ENCODE measurements around the gene SEC24C.
"Not testable (repeated sequence)": the region's sequence is repeated elsewhere in the genome, so short reads cannot be mapped to it uniquely, and the experiment has no call there.

The SEC24C gene, protein sequence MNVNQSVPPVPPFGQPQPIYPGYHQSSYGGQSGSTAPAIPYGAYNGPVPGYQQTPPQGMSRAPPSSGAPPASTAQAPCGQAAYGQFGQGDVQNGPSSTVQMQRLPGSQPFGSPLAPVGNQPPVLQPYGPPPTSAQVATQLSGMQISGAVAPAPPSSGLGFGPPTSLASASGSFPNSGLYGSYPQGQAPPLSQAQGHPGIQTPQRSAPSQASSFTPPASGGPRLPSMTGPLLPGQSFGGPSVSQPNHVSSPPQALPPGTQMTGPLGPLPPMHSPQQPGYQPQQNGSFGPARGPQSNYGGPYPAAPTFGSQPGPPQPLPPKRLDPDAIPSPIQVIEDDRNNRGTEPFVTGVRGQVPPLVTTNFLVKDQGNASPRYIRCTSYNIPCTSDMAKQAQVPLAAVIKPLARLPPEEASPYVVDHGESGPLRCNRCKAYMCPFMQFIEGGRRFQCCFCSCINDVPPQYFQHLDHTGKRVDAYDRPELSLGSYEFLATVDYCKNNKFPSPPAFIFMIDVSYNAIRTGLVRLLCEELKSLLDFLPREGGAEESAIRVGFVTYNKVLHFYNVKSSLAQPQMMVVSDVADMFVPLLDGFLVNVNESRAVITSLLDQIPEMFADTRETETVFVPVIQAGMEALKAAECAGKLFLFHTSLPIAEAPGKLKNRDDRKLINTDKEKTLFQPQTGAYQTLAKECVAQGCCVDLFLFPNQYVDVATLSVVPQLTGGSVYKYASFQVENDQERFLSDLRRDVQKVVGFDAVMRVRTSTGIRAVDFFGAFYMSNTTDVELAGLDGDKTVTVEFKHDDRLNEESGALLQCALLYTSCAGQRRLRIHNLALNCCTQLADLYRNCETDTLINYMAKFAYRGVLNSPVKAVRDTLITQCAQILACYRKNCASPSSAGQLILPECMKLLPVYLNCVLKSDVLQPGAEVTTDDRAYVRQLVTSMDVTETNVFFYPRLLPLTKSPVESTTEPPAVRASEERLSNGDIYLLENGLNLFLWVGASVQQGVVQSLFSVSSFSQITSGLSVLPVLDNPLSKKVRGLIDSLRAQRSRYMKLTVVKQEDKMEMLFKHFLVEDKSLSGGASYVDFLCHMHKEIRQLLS

DNA sequence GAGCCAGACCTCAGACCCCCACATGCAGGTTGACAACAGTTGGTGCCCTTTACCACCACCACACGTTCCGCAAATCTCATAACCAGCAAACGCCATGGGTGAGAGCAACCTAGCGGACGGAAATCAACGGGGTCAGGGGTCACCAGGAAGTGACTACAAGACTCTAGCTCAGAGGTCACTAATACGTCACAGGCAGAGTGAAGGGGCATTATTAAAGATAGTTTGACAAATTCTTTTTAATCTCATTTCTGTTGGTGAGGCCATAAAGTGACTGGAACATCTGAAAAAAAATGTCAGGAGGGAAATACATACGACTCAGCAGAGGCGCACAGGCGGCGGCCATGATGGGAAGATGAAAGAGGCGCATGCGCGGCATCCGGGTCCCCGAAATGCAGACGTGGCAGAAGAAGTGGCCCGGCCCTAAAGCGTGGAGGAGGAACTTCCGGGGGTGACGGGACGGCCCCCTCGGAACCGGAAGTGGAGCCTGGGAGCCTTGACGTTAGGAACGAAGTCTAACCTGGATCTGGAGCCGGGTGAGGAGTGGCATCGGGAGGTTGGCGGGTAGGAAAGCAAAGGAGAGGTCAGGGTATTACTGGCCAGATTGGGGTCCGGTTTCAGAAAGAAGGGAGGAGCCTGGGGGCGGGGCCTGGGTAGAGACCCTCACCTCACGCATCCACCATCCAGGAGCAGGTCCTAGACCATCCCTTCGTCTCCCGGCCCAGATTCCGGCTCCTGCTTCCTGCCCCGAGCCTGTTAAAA lies at the start of gene SEC24C:
TSS of gene SEC24C (plus strand) at position 468 of the 759 bp plus-strand sequence. CDS start 2,461 bp downstream, outside the sequence.
- DNase-seq (ENCODE audit: low read depth, low spot score), result peak; percentile 97

DNA sequence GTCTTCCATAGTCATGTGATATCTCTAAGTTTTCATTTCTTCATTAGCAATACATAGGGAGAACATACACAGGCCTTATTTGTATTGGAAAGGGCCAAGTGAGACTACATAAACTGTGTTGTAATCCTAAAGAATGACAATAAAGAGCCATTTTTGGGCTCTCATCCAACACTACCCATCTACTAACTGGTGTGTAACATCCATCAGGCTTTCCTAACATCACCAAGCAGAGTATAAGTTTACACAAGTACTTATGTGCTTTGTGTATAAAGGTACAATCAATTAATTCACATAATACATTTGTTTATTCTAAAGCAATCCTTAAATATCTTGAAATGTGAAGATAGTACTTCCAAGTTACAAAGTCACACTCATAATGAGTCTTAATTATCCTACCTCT lies 48.9 kb upstream of the SEC24C start:
- DNase-seq (ENCODE audit: low read depth, low spot score), result not testable (repeated sequence)

DNA sequence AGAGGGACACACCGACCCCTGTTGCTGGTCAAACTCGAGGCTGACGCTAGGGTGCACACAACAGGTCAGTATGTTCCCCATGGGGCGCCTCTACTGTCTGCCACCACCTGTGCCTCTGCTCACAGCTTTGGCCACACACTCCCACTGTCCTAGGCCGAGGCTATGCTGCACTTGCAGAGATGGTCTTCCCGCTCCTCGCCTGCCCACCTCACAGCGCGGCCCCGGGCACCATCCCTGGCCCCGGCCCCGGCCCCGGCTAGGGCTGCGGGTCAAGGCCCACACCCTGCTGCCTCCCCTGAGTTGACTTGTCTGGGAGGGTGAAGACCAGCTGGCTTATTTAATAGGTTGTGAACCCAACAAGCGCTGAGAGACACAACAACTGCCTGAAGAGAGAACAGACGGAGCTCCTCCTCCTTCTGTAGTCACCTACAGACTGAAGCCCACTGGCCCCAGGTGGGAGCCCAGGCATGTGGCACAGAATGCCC lies 46.5 kb upstream of the SEC24C start, which contains the start of gene AGAP5:
TSS of gene AGAP5 (minus strand) at position 435 of the 485 bp plus-strand sequence. CDS start at position 81, 354 bp downstream.
- not testable (repeated sequence) for DNase-seq (ENCODE audit: low read depth, low spot score)

DNA sequence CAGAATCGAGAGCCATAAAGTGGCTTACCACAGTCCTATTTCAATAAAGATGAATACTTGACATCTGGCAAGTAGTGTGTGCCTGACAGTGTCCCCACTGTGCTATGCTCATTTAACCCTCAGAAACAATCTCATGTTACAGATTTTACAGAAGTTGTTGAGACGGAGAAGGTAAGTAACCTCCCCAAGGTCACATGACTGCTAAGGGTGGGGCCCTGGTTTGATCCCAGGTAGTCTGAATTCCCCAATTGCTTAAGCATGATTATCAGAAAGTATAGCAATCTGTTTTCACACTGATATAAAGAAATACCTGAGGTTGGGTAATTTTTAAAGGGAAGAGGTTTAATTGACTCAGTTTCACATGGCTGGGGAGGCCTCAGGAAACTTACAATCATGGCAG lies 45.4 kb upstream of the SEC24C start:
- not testable (repeated sequence) for DNase-seq (ENCODE audit: low read depth, low spot score)

DNA sequence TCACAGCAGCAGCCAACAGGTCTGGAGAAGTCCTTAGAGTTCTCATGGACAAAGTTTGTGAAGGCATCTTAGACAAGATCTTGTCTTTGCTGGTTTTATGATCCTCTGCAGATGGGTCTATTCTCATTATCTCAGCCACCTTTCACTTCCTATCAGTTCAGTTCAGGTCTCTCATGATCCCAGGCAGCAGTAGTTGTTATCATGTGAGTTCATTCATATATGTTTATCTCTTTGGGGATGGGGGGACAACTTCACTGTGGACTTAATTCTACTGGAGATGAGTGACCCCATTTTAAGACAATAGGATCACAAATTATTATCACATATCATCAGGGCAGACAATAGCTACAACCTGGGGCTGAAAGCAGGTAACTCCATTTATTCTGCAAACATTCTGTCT lies 40.2 kb upstream of the SEC24C start:
- DNase-seq (ENCODE audit: low read depth, low spot score), result not testable (repeated sequence)

DNA sequence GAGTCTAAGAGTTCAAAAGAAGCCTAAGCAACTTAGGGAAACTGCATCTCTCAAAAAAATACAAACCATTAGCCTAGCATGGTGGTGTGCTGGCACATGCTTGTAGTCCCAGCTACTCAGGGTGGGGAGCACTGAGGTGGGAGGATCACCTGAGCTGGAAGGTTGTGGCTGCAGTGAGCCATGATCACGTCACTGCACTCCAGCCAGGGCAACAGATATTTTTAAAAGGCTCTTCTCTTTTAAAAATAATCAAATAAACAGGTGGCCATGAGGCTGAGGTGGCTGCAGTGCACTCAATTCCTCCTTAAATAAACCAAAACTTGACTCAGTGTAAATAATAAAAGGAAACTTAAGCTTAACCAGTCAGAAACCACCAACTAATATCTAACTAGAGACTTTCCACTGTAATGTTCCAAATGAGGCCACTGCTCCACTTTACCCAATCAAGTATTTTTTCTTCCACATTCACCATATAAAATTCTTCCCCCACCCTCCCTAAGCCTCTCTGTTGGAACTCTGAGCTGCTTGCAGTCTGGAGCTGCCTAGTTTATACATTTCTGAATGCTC lies 38.6 kb upstream of the SEC24C start:
- not testable (repeated sequence) for DNase-seq (ENCODE audit: low read depth, low spot score)

DNA sequence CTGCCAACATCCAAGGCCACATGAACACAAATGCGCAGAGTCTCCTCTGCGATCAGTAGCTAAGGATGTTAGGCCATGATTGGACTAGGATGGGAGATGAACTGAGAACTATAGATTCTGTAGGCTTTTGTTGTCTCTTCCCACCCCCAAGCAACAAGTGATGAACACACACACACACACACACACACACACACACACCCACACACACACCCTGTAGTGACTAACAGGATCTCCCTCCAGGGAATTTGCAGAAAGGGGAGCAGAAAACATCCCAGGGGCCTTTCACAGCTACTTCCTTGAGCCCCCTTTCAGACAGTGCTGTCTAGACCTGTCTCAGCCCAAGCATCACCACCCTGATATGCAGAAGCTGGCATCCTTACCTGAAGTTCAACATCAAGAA lies 37.7 kb upstream of the SEC24C start:
- not testable (repeated sequence) for DNase-seq (ENCODE audit: low read depth, low spot score)

DNA sequence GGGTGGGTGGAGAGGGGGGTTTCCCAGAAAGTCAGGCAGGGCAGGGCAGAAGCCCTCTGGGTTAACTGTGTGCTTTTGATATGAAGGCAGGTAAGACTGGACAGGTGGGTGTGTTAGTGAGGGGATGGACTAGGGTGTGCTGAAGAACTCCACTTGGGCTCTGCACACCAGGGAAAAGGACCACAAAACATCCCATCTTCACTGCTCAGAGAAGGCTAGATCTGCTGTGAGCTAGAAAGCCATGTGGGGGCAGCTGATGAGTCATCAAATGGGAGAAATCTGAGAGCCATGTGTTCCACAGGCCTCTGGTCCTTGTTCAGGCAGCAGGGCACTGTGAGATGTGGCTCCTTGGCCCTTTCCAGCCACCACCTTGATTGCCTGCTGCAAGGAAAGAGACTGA lies 36.5 kb upstream of the SEC24C start:
- not testable (repeated sequence) for DNase-seq (ENCODE audit: low read depth, low spot score)

DNA sequence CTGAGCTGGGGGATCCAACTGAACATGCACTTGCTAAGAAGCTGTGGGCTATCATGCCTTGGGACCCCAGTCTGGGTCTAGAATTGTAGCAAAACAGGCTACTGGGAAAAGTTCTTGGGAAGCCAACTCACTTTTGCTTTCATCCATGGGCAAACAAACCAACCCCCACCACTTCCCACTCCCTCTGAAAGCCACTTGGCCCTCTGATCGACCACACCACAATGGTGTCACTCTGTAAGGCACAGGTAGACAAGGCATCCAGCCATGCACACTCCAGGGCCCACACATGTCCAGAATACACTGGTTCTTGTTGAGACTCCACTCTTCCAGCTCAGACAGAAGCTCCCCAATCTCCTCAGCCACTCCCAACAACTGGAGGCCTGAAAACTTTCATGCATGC lies 36.0 kb upstream of the SEC24C start:
- not testable (repeated sequence) for DNase-seq (ENCODE audit: low read depth, low spot score)

DNA sequence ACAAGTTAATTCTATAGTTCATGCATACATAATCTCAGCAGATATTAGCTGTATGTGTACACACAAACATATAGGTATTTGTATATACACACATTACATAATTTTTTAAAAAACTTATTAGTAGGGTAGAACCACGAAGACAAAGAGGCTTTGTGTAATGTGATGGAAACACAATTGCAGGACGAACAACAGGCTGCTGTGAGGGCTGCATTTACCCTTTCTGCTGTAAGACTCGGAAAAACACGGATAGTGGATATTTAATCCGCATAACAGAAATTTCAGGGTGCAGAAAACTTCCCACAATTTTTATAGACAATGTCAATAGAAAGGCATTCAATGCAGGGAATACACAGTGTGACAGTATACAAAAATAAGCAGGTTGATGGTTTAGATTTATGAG lies 32.5 kb upstream of the SEC24C start:
- not testable (repeated sequence) for DNase-seq (ENCODE audit: low read depth, low spot score)

DNA sequence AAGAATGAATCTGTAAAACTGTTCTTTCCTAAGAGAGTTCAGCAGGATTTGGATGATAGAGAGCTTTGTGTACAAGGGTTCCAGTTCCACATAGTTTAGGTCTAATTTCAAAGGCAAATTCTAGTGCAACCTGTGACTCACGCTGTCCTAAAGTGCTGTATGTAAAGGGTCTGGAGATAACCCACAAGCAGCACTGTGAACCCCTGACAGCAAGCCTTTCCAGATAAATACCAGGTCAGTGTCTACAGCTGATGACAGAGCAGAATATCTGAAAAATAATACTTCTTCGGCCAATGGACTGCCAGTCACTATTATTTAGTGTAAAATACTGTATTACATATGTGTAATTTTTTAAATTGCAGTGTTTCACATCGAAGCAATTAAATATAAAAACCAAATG lies 30.3 kb upstream of the SEC24C start:
- DNase-seq (ENCODE audit: low read depth, low spot score), result not testable (repeated sequence)

DNA sequence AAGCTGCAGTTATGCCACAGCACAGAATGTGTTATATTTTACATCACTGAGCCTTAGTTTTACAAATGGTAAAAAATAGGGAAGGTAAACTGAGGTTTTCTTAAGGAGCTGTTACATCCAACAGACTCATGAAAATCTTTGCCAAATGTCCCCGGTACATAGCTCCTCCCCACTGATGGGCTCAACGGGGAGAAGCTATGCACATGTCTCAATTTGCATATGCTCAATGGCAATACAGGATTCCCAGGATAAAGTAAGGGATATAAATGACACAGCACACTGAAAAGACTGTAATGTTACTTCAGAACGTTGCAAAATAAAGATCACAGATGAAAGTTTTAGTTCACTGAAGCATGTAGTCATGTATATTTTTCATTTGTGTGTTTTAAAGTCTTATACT lies 29.7 kb upstream of the SEC24C start:
- not testable (repeated sequence) for DNase-seq (ENCODE audit: low read depth, low spot score)

DNA sequence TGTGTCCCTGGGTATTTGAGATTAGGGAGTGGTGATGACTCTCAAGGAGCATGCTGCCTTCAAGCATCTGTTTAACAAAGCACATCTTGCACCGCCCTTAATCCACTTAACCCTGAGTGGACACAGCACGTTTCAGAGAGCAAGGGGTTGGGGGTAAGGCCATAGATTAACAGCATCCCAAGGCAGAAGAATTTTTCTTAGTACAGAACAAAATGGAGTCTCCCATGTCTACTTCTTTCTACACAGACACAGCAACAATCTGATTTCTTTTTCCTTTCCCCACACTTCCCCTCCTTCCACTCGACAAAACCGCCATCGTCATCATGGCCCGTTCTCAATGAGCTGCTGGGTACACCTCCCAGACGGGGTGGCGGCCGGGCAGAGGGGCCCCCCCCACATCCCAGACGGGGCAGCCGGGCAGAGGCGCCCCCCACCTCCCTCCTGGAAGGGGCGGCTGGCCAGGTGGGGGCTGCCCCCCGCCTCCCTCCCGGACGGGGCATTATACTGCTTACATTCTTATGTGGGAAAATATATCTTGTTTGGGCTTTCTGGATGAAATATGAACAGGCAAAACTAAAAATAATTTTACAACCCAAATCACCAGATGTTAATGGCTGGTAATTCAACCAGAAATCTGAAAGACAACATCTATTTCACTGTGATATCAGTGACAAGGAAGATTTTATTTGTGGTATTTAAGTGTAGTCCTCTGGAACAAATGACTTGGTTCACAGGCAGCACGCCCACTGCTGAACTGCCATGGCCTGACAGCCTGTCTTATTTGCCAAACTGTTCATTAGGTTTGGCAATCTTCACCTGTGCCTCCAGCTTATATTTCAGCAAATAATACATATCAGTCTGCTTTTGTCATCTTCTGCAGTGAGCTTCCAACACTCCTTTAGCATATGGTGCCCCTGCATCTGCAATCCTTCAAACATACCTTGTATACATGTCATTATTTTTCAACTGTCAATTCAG lies 28.7 kb upstream of the SEC24C start:
- DNase-seq (ENCODE audit: low read depth, low spot score), result not testable (repeated sequence)

DNA sequence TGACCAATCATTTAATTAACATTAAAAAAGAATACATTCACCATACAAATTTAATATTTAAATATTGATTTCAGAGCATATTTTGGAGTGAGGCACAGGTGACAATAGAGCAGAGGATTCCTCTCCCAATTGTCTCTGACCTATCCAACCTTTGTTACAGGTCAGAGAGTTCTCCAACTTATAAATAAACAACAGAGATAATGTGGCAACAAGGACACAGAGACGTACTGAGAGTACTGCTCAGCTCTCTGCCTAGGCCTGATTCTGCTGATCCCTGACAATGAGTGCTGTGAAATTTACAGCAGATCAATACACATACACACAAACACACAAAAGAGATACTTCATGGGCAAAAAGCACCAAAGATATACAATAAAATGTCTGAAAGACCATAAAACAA lies 27.9 kb upstream of the SEC24C start:
- DNase-seq (ENCODE audit: low read depth, low spot score), result no peak

DNA sequence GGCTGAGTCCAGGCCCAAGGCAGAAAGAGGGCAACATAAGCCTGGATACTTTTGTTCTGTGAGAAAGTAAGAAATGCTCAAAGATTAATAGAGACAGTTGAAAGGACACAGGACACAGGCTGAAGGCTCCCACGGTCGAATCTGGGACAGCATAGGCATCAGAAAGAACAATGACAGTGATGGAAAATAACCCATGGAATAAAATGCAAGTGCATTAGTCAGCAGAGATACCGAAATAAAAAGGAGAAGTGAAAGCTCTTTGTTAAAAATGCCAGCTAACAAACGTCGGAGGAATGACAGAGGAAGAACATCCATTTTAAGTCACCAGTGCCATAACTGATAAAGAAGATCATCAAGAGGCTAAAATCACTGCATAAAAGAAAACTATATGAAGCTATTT lies 26.6 kb upstream of the SEC24C start:
- DNase-seq (ENCODE audit: low read depth, low spot score), result no peak

DNA sequence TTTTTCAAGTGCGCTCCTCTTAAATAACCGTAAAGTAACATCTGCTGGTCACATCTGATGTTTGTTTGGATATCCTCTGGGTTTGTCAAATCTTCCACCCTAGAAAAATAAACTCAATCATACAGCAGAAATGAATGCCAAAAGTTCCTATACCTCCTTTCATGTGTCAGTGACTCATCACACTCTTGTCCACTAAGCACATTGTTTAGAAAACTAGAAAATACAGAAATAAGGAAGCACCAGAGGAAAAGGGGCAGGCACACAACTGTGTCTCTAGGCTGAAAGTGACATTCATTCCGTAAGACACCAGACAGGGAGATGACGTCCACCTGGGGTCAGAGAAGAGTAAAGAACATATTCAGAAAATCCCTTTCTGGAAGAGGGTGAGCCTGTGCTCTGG lies 23.6 kb upstream of the SEC24C start:
- DNase-seq (ENCODE audit: low read depth, low spot score), result not testable (repeated sequence)

DNA sequence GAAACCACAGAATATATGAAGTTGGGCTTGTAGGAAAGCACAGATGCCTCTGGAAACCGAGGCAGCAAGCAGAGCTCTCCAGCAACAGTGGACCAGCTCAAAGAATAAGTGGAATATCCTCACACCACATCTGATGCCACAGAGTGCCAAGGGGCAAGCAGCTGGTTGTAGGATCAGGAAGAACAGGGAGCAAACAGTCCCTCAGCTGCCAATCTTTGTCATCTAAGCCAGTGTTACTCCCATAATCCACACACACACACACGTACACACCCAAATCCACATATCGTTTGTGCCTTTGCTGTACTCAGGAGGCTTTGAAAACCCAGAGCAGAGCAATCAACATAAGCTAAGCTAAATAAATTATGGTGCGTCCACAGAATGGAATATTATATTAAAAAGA lies 20.7 kb upstream of the SEC24C start:
- DNase-seq (ENCODE audit: low read depth, low spot score), result no peak

DNA sequence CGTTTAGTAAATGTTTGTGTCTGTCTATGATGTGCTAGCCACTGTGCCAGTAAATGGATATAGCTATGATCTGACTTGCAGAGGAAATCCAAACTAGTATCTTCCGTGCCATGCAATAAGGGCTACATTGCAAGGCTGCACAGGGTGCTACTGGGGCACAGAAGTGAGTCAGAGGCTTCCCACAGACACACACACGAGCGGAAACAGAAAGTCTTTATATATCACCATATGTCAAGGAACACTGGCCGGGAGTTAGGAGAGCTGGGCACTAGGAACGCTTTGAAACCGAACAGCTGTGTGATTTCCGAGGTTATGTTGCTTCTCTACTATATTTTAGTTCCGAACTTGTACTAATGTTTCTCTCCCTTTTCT lies 14.4 kb upstream of the SEC24C start:
- DNase-seq (ENCODE audit: low read depth, low spot score), result not testable (repeated sequence)

DNA sequence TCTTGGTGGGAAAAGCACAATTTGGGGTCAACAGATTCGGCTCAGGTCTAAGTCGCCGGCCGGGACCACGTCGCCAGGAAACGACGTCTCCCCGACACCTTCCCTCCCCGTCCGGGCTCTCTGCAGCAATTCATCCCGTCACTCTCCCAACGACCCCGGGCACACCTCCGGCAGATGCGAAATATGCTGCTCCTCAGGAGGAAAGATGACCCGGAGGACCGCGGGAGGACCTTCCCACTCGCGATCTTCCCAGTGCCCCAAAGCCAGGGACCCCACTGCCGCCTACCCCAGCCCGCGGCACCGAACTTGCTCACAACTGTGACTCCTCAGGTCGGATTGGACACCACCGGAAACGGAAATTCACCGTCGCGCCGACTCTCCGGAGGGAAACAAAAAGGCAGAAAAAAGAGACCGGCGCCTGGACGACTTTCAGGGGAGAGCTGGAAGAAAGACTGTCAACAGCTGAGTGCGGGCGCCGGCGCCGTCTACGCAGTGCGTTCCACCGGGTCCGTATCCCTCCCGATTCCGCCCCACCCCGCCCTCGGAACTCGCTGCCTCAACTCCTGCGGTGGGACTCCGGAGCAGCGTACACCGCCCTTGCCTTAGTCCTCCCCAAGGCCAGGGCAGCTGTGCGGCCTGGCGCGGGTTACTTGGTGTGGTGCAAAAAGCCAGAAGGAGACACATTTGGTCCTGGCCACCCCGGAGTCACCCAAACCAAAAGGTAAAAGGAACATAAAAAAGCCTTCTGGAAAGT lies 13.8 kb upstream of the SEC24C start:
- DNase-seq (ENCODE audit: low read depth, low spot score), result peak; percentile 97

Data from ELF-1 (cell line).